Measurements from ENCODE around the gene GNB1.
A peak's percentile ranks its signal among the peaks of the same experiment; 100 is the strongest.

Gene GNB1

GRCh38 chr1:1852619-1853414 lies 38.1 kb downstream of the GNB1 start:
- Histone ChIP-seq H3K4me2 (ENCODE audit: low read length) (no peak overlapping the region), H3K9ac (ENCODE audit: low read length) (no peak overlapping the region; the same call in 1 of the 2 replicates), H3K36me3 (ENCODE audit: insufficient read depth, low read length) (peaks cover 31% of the 10 kb centered on the region), H3K9me3 (ENCODE audit: low read length) (no peaks in the 10 kb centered on the region), H3K27ac (ENCODE audit: low read depth, low read length, poor library complexity, severe bottlenecking) (peak overlapping the region; percentile 53), H4K20me1 (ENCODE audit: insufficient read depth, low read length) (no peaks in the 10 kb centered on the region), H3K79me2 (ENCODE audit: insufficient read depth, low read length) (peaks cover 96% of the 10 kb centered on the region), H3K4me3 (ENCODE audit: low read depth, low read length, poor library complexity, severe bottlenecking) (no peak overlapping the region), H3K27me3 (ENCODE audit: insufficient read depth, low read length) (no peaks in the 10 kb centered on the region), H3F3A (ENCODE audit: insufficient read depth, low read length) (peaks cover 3% of the 10 kb centered on the region; the same call in 1 of the 2 replicates), H3K4me1 (ENCODE audit: insufficient read depth, low read length, severe bottlenecking) (peaks cover 79% of the 10 kb centered on the region), H3K9me2 (ENCODE audit: low read depth, low read length) (no peaks in the 10 kb centered on the region), H2AFZ (ENCODE audit: low read length) (no peak overlapping the region)
- no peak for TF ChIP-seq EZH2 (IDR thresholded peaks at IDR 0.05; ENCODE audit: borderline replicate concordance, low read length)
- no peak for TF ChIP-seq CTCF (IDR thresholded peaks at IDR 0.05; ENCODE audit: low read length)

GRCh38 chr1:1847890-1848289 lies 43.0 kb downstream of the GNB1 start:
- H3K9me3 ChIP-seq (ENCODE audit: low read length), result no peaks in the 10 kb centered on the region
- peaks cover 80% of the 10 kb centered on the region for H3K4me1 ChIP-seq (ENCODE audit: insufficient read depth, low read length, severe bottlenecking)
- peaks cover 17% of the 10 kb centered on the region for H3F3A ChIP-seq (ENCODE audit: insufficient read depth, low read length)
- peak overlapping the region; percentile 82 for H3K27ac ChIP-seq (ENCODE audit: low read depth, low read length, poor library complexity, severe bottlenecking)
- peaks cover 31% of the 10 kb centered on the region for H3K36me3 ChIP-seq (ENCODE audit: insufficient read depth, low read length)
- TF ChIP-seq EZH2 (IDR thresholded peaks at IDR 0.05; ENCODE audit: borderline replicate concordance, low read length), result no peak
- TF ChIP-seq CTCF (IDR thresholded peaks at IDR 0.05; ENCODE audit: low read length), result no peak
- no peak overlapping the region for H2AFZ ChIP-seq (ENCODE audit: low read length)
- no peaks in the 10 kb centered on the region for H3K9me2 ChIP-seq (ENCODE audit: low read depth, low read length)
- peak overlapping the region; percentile 46; the same call in 1 of the 2 replicates for H3K9ac ChIP-seq (ENCODE audit: low read length)
- peak overlapping the region; percentile 30; the same call in 1 of the 2 replicates for H3K4me2 ChIP-seq (ENCODE audit: low read length)
- peaks cover 88% of the 10 kb centered on the region for H3K79me2 ChIP-seq (ENCODE audit: insufficient read depth, low read length)
- H3K4me3 ChIP-seq (ENCODE audit: low read depth, low read length, poor library complexity, severe bottlenecking), result no peak overlapping the region
- no peaks in the 10 kb centered on the region for H3K27me3 ChIP-seq (ENCODE audit: insufficient read depth, low read length)
- H4K20me1 ChIP-seq (ENCODE audit: insufficient read depth, low read length), result no peaks in the 10 kb centered on the region

- H3K4me3 ChIP-seq (ENCODE audit: low read depth, low read length, poor library complexity, severe bottlenecking), result no peak overlapping the region
- TF ChIP-seq EZH2 (IDR thresholded peaks at IDR 0.05; ENCODE audit: borderline replicate concordance, low read length), result no peak
- no peak for TF ChIP-seq CTCF (IDR thresholded peaks at IDR 0.05; ENCODE audit: low read length)
- H3K4me1 ChIP-seq (ENCODE audit: insufficient read depth, low read length, severe bottlenecking), result peaks cover 83% of the 10 kb centered on the region
- H3K79me2 ChIP-seq (ENCODE audit: insufficient read depth, low read length), result peaks cover 86% of the 10 kb centered on the region
- H3K4me2 ChIP-seq (ENCODE audit: low read length), result peak overlapping the region; percentile 30; the same call in 1 of the 2 replicates
- peak overlapping the region; percentile 46; the same call in 1 of the 2 replicates for H3K9ac ChIP-seq (ENCODE audit: low read length)
- peak overlapping the region; percentile 82 for H3K27ac ChIP-seq (ENCODE audit: low read depth, low read length, poor library complexity, severe bottlenecking)
- H3K27me3 ChIP-seq (ENCODE audit: insufficient read depth, low read length), result no peaks in the 10 kb centered on the region
- no peak overlapping the region for H2AFZ ChIP-seq (ENCODE audit: low read length)
- no peaks in the 10 kb centered on the region for H3K9me3 ChIP-seq (ENCODE audit: low read length)
- no peaks in the 10 kb centered on the region for H3K9me2 ChIP-seq (ENCODE audit: low read depth, low read length)
- no peaks in the 10 kb centered on the region for H4K20me1 ChIP-seq (ENCODE audit: insufficient read depth, low read length)
- peaks cover 17% of the 10 kb centered on the region for H3F3A ChIP-seq (ENCODE audit: insufficient read depth, low read length)
- peaks cover 25% of the 10 kb centered on the region; the same call in 1 of the 2 replicates for H3K36me3 ChIP-seq (ENCODE audit: insufficient read depth, low read length)
These were observed 43.6 kb downstream of the GNB1 start for GRCh38 chr1:1847061-1847850.
